ENCODE data around the gene ANKRD2.
A peak's percentile ranks its signal among the peaks of the same experiment; 100 is the strongest.
"Not testable (repeated sequence)": the region's sequence is repeated elsewhere in the genome, so short reads cannot be mapped to it uniquely, and the experiment has no call there.

Gene ANKRD2

DNA sequence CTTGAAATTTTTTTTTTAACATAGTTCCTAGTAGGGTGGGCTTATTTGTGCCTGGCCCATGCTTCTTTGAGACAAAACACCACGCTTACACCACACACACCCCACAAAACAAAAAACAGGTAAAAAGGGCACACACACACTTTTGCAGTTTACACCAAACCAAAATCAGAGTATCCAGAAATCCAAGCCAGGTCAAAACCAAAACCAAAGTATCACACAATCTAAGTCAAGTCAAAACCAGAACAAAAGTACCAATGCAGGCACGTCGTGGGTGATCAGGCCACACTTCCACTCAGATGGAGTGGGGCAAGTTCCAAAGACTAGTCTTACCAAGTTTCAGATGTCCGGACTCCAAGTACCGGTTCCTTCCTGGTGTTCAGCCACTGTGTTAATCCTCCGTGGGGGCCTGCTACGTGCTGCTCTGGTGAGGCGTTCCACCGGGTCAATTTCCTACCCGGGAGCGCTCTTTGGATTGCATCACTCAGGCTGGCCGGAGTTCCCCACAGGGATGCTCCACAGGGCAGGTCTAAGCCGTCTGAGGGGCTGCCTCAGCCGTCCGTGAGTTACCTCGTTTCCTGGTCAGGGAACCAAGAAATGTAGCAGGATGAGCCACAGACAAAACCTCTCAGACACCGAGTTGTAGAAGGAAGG lies 11.7 kb upstream of the ANKRD2 start:
- ATAC-seq, H3K9me3 Mint-ChIP-seq, H3K27ac Mint-ChIP-seq, DNase-seq, H3K4me3 Mint-ChIP-seq, H3K27me3 Mint-ChIP-seq, H3K4me1 Mint-ChIP-seq: not testable (repeated sequence)

DNA sequence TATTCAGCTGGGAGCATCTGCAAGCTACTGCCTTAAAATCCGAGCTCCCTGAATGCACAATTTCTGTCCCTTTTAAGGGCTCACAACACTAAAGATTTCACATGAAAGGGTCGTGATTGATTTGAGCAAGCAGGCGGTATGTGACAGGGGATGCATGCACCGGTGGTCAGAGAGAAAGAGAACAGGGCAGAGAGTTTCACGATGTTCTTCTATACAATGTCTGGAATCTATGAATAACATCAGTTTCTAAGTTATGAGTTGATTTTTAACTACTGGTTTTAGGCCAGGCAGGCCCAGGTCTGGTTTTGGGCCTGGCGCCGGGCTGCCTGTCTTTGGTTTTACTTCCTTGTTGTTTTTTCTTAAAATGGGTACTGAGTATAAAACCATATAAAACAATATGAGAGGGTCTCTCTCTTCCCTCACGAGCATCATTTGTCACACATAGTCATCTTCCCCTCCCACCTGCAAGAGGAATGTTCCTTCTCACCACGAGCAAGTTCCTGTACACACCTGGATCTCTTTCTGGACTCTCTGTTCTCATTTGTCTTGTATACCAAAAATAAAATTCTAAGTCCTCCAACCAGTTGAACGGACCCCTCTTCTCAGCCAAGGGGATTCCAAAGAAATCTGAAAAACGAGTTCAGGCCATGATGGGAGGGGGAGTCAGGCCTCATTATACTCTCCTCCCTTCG lies 11.0 kb upstream of the ANKRD2 start:
- DNase-seq, H3K9me3 Mint-ChIP-seq, H3K27ac Mint-ChIP-seq, H3K4me1 Mint-ChIP-seq, H3K27me3 Mint-ChIP-seq, ATAC-seq, H3K4me3 Mint-ChIP-seq: not testable (repeated sequence)

DNA sequence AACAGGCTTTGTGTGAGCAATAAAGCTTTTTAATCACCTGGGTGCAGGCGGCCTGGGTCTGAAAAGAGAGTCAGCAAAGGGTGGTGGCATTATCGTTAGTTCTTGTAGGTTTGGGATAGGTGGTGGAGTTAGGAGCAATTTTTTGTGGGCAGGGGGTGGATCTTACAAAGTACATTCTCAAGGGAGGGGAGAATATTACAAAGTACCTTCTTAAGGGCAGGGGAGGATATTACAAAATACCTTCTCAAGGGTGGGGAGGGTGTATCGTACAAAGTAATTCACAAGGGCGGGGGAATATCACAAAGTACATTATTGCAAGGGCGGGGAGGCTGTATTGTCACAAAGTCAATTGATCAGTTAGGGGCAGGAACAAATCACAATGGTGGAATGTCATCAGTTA lies 10.2 kb upstream of the ANKRD2 start:
- H3K4me3 Mint-ChIP-seq, H3K27ac Mint-ChIP-seq, ATAC-seq, DNase-seq, H3K27me3 Mint-ChIP-seq, H3K9me3 Mint-ChIP-seq, H3K4me1 Mint-ChIP-seq: not testable (repeated sequence)

DNA sequence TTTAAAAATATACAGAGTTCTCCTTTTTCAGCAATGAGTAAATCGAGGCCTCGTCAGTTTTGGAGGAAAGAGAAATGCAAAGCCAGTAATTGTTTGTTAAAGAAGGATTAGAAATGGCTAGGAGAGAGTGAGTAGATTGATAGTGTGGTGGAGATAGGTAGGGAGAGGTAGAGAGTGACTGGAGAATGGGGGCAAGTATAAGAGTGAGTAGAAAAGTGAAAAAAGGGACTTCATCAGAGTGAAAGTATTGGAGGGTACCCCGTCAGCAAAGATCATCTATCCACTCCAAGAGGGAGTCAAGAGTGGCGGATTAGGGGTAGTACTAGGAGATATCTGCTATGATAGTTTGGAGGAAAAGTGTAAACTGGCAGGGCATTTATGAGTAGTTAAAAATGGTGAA lies 9.2 kb upstream of the ANKRD2 start:
- Mint-ChIP-seq H3K4me1 (no peaks in the 10 kb centered on the region), H3K27me3 (no peaks in the 10 kb centered on the region), H3K4me3 (no peak overlapping the region), H3K27ac (peak overlapping the region in 1 of 2 donors; percentile 4), H3K9me3 (no peaks in the 10 kb centered on the region)
- ATAC-seq = no peak
- DNase-seq = no peak

DNA sequence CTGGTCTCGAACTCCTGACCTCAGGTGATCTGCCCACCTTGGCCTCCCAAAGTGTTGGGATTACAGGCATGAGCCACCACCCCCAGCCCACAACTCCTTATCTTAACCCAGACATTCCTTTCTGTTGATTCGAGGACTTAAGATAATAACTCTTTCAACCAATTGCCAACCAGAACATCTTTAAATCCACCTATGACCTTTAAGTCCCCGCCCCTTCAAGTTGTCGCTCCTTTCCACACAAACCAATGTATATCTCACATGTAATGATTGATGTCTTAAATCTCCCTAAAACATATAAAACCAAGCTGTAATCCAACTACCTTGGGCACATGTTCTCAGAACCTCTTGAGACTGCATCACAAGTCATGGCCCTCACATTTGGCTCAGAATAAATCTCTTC lies 7.8 kb upstream of the ANKRD2 start:
- no peaks in the 10 kb centered on the region for H3K4me1 Mint-ChIP-seq
- no peaks in the 10 kb centered on the region for H3K27me3 Mint-ChIP-seq
- ATAC-seq (no peak), DNase-seq (no peak)
- no peaks in the 10 kb centered on the region for H3K9me3 Mint-ChIP-seq
- no peak overlapping the region for H3K27ac Mint-ChIP-seq
- no peak overlapping the region for H3K4me3 Mint-ChIP-seq

DNA sequence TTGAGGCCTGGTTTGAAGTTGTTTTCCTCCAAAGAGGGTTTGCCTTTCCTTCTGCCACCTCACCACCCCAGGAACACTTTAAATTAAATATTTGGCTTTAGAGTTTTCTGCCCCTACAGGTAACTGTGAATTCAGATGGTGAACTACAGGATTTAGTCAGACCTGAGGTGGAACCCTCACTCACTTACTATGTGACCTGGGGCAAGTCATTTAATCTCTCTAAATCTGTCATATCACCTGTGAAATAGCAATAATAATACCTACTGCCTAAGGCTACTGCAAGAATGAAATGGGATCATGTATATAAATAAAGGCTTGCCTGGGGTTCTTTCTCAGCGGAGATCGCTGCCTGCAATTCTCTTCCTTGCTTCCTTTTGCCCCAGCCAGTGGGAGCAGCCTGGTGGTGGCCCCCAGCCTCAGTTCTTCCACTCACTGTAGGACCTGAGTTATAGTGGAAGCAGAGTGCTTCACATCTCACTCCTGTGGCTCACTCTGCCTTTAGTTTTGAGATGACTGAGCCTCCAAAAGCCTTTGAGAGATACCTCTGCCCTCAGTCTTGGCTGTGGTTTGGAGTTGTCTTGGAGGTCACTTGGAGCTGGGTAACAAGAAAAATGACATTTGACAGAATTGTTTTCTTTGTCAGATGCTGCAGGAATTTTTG lies 6.1 kb upstream of the ANKRD2 start:
- ATAC-seq = peak; percentile 52
- peak overlapping the region in 1 of 2 donors; percentile 79 for H3K27ac Mint-ChIP-seq
- H3K4me3 Mint-ChIP-seq = no peak overlapping the region
- no peaks in the 10 kb centered on the region for H3K27me3 Mint-ChIP-seq
- H3K4me1 Mint-ChIP-seq = no peaks in the 10 kb centered on the region
- no peaks in the 10 kb centered on the region for H3K9me3 Mint-ChIP-seq
- no peak for DNase-seq

DNA sequence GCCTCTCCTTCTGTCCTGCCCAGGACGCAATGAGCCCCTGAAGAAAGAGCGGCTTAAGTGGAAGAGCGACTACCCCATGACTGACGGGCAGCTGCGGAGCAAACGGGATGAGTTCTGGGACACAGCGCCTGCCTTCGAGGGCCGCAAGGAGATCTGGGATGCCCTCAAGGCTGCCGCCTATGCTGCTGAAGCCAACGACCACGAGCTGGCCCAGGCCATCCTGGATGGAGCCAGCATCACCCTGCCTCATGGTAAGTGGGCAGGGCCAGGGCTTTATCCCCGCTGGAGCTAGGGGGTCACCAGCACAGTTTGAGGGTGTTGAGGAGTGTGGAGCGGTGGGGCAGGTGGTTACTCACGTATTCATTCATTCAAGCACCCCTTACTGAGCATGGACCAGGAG lies 4.7 kb upstream of the ANKRD2 start:
- H3K4me1 Mint-ChIP-seq = no peaks in the 10 kb centered on the region
- DNase-seq = no peak
- H3K27ac Mint-ChIP-seq = no peak overlapping the region
- no peaks in the 10 kb centered on the region for H3K27me3 Mint-ChIP-seq
- H3K9me3 Mint-ChIP-seq = no peaks in the 10 kb centered on the region
- no peak overlapping the region for H3K4me3 Mint-ChIP-seq
- ATAC-seq = no peak

DNA sequence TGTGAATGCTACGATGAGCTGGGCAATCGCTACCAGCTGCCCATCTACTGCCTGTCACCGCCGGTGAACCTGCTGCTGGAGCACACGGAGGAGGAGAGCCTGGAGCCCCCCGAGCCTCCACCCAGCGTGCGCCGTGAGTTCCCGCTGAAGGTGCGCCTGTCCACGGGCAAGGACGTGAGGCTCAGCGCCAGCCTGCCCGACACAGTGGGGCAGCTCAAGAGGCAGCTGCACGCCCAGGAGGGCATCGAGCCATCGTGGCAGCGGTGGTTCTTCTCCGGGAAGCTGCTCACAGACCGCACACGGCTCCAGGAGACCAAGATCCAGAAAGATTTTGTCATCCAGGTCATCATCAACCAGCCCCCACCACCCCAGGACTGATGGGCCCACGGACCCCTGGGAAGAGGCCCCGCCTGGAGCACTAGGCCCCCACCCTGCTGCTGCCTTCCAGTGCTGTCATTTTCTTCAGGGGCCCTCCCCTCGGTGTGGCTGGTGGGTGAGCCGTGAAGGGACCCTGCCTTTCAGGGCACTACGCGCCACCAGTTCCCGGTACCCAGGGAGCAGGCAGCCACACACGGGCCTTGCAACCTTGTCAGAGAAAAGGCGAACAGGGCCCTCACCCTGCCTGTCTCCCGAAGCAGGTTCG lies 2.3 kb upstream of the ANKRD2 start:
- H3K9me3 Mint-ChIP-seq = no peaks in the 10 kb centered on the region
- no peaks in the 10 kb centered on the region for H3K4me1 Mint-ChIP-seq
- no peaks in the 10 kb centered on the region for H3K27me3 Mint-ChIP-seq
- H3K27ac Mint-ChIP-seq = no peak overlapping the region
- no peak overlapping the region for H3K4me3 Mint-ChIP-seq
- DNase-seq (no peak), ATAC-seq (no peak)

DNA sequence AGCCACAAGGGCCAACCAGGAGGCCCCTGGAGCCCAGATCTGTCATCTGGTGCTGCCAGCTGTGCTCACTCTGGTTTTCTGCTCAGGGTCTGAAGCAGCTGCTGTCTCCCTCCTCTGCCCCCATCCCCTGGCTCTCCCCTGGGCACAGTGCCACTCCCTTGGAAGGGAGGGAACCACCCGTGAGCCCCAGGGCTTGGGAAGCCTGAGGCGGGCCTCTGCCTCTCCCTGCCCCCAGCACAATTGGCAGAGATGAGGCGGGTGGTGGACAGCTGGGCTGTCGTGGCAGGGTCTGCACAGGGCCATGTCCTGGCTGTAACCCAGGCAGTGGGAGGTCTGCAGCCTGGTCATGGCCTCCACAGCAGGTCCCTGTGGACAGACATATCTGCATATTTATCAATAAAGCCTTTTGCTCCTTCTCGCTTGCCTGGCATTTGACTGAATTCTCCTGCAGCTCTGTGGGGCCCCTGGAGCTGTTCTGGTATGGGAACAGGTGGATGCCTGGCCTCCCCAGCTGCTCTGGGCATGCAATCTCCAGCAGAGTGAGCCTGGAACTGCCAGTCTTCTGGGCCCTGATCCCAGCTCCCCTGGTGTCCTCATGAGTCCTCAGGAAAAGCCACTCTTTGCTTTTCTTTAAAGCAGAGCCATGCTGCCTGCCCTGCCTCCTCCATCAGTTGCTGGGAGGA lies 1.6 kb upstream of the ANKRD2 start:
- ATAC-seq (no peak), DNase-seq (no peak)
- H3K9me3 Mint-ChIP-seq = no peaks in the 10 kb centered on the region
- H3K27me3 Mint-ChIP-seq = no peaks in the 10 kb centered on the region
- H3K27ac Mint-ChIP-seq = no peak overlapping the region
- H3K4me1 Mint-ChIP-seq = no peaks in the 10 kb centered on the region
- H3K4me3 Mint-ChIP-seq = no peak overlapping the region

DNA sequence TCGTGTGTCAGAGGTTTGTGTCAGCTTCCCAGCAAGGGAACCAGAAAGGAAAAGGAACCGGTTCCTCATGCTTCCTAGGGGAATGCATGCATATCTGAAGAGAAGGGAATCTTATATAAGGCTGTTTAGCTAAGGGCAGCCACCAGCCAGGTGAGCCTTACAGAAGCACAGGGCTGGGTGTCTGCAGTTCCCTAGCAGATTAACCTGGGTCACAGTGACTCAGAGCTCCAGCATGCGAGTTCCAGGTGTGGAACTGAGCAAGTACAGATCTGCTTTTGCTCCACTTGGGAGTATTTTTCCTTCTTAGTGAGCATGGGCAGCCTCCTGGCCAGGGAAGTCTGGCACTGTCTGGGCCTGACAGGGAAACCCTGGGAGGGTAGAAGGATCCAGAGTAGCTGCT lies 957 bp upstream of the ANKRD2 start:
- H3K4me1 Mint-ChIP-seq = no peaks in the 10 kb centered on the region
- no peak overlapping the region for H3K27ac Mint-ChIP-seq
- DNase-seq = no peak
- H3K9me3 Mint-ChIP-seq = no peaks in the 10 kb centered on the region
- H3K27me3 Mint-ChIP-seq = no peaks in the 10 kb centered on the region
- H3K4me3 Mint-ChIP-seq = no peak overlapping the region
- ATAC-seq = no peak

DNA sequence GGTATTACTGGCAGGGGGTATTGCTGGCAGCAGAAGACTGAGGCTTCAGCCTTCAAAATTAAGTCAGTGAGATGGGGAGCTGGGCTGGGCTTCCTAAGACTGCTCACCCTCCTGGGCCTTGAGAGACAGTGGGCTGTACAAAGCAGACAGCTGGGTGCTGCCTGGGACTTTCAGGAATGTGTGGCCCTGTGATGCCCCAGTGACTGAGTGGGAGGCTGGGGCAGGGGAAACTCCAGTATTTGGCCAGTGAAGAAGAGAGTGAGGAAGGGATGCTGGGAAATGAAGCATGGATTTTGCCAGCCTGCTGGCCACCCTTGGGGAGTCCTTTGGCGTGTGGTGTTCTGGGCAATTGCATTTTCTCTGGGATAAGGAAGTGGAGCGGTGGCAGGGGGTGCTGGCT lies 442 bp downstream of the ANKRD2 start:
- no peak overlapping the region for H3K27ac Mint-ChIP-seq
- H3K4me3 Mint-ChIP-seq = no peak overlapping the region
- H3K27me3 Mint-ChIP-seq = no peaks in the 10 kb centered on the region
- H3K4me1 Mint-ChIP-seq = no peaks in the 10 kb centered on the region
- DNase-seq (no peak), ATAC-seq (no peak)
- H3K9me3 Mint-ChIP-seq = no peaks in the 10 kb centered on the region

DNA sequence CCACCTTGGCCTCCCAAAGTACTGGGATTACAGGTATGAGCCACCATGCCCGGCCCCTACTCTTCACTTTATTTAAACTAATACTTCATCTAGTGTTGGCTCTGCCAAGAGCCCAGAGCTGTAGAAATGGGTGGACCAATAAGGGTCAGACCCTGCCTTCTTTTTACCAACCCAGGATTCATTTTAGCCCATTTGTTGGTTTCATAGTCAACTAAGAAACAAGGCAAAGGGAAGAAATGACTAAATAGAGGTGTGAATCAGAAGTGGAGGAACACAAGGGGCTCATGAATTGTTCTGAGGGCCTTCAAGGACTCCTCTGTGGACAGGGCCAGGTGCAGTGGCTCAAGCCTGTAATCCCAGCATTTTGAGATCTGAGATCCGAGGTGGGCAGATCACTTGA lies 1.1 kb downstream of the ANKRD2 start:
- H3K27ac Mint-ChIP-seq = no peak overlapping the region
- no peaks in the 10 kb centered on the region for H3K27me3 Mint-ChIP-seq

DNA sequence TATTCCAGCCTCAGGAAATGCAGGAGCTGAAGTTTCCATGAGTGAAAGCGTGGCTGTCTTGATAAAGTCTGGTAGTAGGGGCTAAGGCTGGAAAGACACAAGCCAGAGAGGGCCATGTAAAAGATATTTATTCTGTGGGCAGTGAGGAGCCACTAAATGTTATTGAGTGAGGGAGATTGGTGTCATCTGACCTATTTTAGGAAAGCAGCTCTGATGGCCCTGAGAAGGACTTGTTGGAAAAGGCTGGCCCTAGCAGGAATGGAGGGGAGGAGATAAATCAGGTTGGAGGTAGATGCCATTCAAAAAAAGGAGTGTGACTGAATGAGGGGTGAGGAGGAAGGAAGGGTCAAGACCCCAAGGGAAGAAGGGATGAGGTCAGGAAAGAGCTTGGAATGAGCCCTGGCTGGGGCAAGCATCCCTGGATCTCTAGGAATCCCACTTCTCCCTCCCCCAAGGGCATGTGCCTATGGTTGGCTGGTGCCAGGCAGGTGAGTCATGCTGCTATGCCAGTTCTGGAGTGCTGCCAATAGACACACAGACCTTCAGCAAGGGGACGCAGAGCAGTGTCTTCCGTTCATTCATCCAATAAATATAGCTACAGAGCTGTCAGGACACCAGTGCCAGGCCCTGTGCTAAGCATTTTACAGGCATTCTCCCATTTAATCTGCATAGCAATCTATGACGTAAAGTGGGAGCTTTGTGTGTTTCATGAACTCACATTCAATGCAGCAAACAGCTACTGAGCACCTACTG lies 2.0 kb downstream of the ANKRD2 start:
- Mint-ChIP-seq H3K27me3 (no peaks in the 10 kb centered on the region), H3K4me3 (no peak overlapping the region), H3K9me3 (no peaks in the 10 kb centered on the region), H3K4me1 (no peaks in the 10 kb centered on the region), H3K27ac (no peak overlapping the region)
- no peak for DNase-seq
- ATAC-seq = no peak

More for the DNA sequence above, 1.1 kb downstream of the ANKRD2 start:
- ATAC-seq (no peak), DNase-seq (no peak)
- H3K4me3 Mint-ChIP-seq = no peak overlapping the region
- no peaks in the 10 kb centered on the region for H3K4me1 Mint-ChIP-seq
- no peaks in the 10 kb centered on the region for H3K9me3 Mint-ChIP-seq

DNA sequence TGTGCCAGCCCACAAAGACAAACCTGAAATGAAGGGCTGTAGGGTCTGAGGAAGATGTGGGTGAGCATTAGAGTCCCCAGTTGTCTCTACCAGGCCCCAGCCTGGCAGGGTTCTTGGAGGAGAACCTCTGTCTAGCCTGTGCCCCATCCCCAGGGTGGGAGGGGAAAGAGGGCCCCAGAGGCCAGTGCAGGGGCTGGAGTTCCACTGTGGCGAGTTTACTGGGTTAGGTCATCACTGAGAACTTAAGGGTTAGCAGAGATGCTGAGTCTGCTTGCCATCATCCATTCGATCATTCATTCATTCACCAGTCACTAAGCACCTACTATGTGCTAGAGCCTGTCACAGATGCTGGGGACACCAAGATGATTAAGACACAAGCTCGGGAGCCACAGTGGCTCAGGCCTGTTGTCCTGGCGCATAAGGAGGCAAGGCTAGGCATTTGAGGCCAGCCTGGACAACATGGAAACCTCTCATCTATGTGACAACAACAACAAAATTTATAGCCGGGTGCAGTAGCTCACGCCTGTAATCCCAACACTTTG lies 2.6 kb downstream of the ANKRD2 start:
- no peak for DNase-seq
- Mint-ChIP-seq H3K27me3 (no peaks in the 10 kb centered on the region), H3K4me3 (no peak overlapping the region), H3K9me3 (no peaks in the 10 kb centered on the region), H3K27ac (no peak overlapping the region), H3K4me1 (no peaks in the 10 kb centered on the region)
- no peak for ATAC-seq

DNA sequence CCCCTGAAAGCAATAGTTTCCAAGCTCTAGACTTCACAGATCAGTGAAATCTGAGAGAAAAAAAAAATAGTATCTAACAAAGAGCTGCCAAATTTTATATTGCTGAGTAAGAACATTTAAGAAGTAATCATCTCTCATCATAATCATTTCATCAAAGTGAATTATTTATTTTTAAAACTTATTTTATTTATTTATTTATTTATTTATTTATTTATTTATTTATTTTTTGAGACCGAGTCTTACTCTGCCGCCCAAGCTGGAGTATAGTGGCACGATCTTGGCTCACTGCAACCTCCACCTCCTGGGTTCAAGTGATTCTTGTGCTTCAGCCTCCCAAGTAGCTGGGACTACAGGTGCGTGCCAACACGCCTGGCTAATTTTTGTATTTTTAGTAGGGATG lies 3.9 kb downstream of the ANKRD2 start:
- ATAC-seq, H3K4me1 Mint-ChIP-seq, H3K27me3 Mint-ChIP-seq, H3K27ac Mint-ChIP-seq, H3K9me3 Mint-ChIP-seq, DNase-seq, H3K4me3 Mint-ChIP-seq: not testable (repeated sequence)

Measured in stimulated activated naive CD8-positive, alpha-beta T cell treated with anti-CD3 and anti-CD28 coated beads, Interleukin-15, amount 100 ng/mL, for 72 hours (primary cell).